SK-N-SH (cell line): Measurements from ENCODE around the gene LRFN3. TPM values are rescaled to one million over a fixed set of nuclear protein-coding genes. Genes with fewer than 3 reads are reported as not detected.
"Not testable (repeated sequence)": the region's sequence is repeated elsewhere in the genome, so short reads cannot be mapped to it uniquely, and the experiment has no call there.

Experiments
- CTCF ChIA-PET: fragments of 300-600, 350-600 bp; formaldehyde crosslinking; extraction: SDS; loops from one replicate; lab custom pipeline; 2021; lab: Yijun Ruan, JAX
- POLR2A ChIA-PET: fragments of 350-600 bp; sonication (Branson Sonifier 250); formaldehyde crosslinking; extraction: SDS; loops from one replicate; lab custom pipeline; 2020; ENCODE audit warnings: antibody characterized with exemption, inconsistent platforms; lab: Yijun Ruan, JAX
- DNase-seq: peaks from one replicate; pipeline ENCODE4 v3.0.0; 2012
- H2AFZ ChIP-seq: fragments of 200-600 bp; sonication (generic); 2 replicates; pipeline ENCODE4 v1.8.1; 2016; ENCODE audit warnings: antibody characterized with exemption, mild to moderate bottlenecking, low read depth
- H3F3A ChIP-seq: fragments of 200-600 bp; sonication (generic); replicated peaks from 2 replicates; pipeline ENCODE3; 2016; ENCODE audit warnings: antibody characterized with exemption, mild to moderate bottlenecking; ENCODE audit not compliant: insufficient read depth
- H3K27ac ChIP-seq, 2 experiments: fragments of 200-500 bp in 1 of 2; fragments of 200-600 bp in 1 of 2; sonication (Bioruptor generic) in 1 of 2; sonication (generic), shearing (Covaris generic) in 1 of 2; 2 replicates each; pipeline versions ENCODE4 v1.5.1 to v1.6.1; 2014 to 2016; ENCODE audit warnings: low read depth in 2 of 2, inconsistent platforms in 1 of 2, low read length in 1 of 2, mild to moderate bottlenecking in 1 of 2, mixed read lengths in 1 of 2
- H3K27me3 ChIP-seq: fragments of 200-600 bp; sonication (generic), shearing (Covaris generic); 2 replicates; pipeline ENCODE4 v1.6.1; 2016; ENCODE audit warnings: mixed run types; ENCODE audit not compliant: insufficient read depth
- H3K36me3 ChIP-seq, 2 experiments: fragments of 200-500 bp in 1 of 2; fragments of 200-600 bp in 1 of 2; sonication (Bioruptor generic) in 1 of 2; sonication (generic) in 1 of 2; replicated peaks in 1 of 2; 2 replicates each; pipeline versions ENCODE3 to v1.5.1; 2014 to 2016; ENCODE audit warnings: low read length in 1 of 2, mild to moderate bottlenecking in 1 of 2; ENCODE audit not compliant: insufficient read depth in 2 of 2, control insufficient read depth in 1 of 2
- H3K4me1 ChIP-seq, 2 experiments: fragments of 200-500 bp in 1 of 2; fragments of 200-600 bp in 1 of 2; sonication (Bioruptor generic) in 1 of 2; sonication (generic), shearing (Covaris generic) in 1 of 2; 2 replicates each; pipeline versions ENCODE4 v1.5.1 to v1.6.1; 2014 to 2016; ENCODE audit warnings: low read depth in 1 of 2, low read length in 1 of 2, mixed run types in 1 of 2; ENCODE audit not compliant: insufficient read depth in 2 of 2, control insufficient read depth in 1 of 2
- H3K4me2 ChIP-seq: fragments of 200-600 bp; sonication (generic), shearing (Covaris generic); 2 replicates; pipeline ENCODE4 v1.6.1; 2017; ENCODE audit warnings: mixed run types
- H3K4me3 ChIP-seq, 2 experiments: fragments of 200-500 bp in 1 of 2; fragments of 200-600 bp in 1 of 2; sonication (Bioruptor generic) in 1 of 2; sonication (generic), shearing (Covaris generic) in 1 of 2; 2 replicates each; pipeline versions ENCODE4 v1.5.1 to v1.8.1; 2014 to 2016; ENCODE audit warnings: low read depth in 2 of 2, inconsistent platforms in 1 of 2, low read length in 1 of 2, mild to moderate bottlenecking in 1 of 2, mixed read lengths in 1 of 2, moderate library complexity in 1 of 2
- H3K79me2 ChIP-seq: fragments of 200-600 bp; sonication (generic); 2 replicates; pipeline ENCODE4 v1.8.1; 2017; ENCODE audit warnings: mild to moderate bottlenecking; ENCODE audit not compliant: insufficient read depth
- H3K9ac ChIP-seq: fragments of 200-600 bp; sonication (generic); 2 replicates; pipeline ENCODE4 v1.6.1; 2017; ENCODE audit warnings: mixed run types
- H3K9me2 ChIP-seq: fragments of 200-600 bp; sonication (generic); 2 replicates; pipeline ENCODE4 v1.6.1; 2017; ENCODE audit warnings: mixed run types
- H3K9me3 ChIP-seq: fragments of 200-600 bp; sonication (generic); 2 replicates; pipeline ENCODE4 v1.6.1; 2017; ENCODE audit warnings: mixed run types, mild to moderate bottlenecking, moderate library complexity
- H4K20me1 ChIP-seq: fragments of 200-600 bp; sonication (generic); 2 replicates; pipeline ENCODE4 v1.6.1; 2017; ENCODE audit warnings: mild to moderate bottlenecking, mixed run types; ENCODE audit not compliant: insufficient read depth
- EZH2phosphoT487 ChIP-seq: fragments of 200-600 bp; sonication (generic); IDR thresholded peaks from 2 replicates; pipeline ENCODE4 v1.6.1; 2017; ENCODE audit warnings: low read depth, mixed run types, mild to moderate bottlenecking, antibody characterized with exemption, moderate library complexity, borderline replicate concordance
- MXI1 ChIP-seq: IDR thresholded peaks from 2 replicates; pipeline ENCODE4 v1.6.1; 2012; ENCODE audit warnings: mild to moderate bottlenecking, low read depth, low read length, improper control_type of control experiment
- NFIC ChIP-seq: IDR thresholded peaks from 2 replicates; pipeline ENCODE4 v1.4.0; 2012; ENCODE audit warnings: borderline replicate concordance
- NRF1 ChIP-seq: IDR thresholded peaks from 2 replicates; pipeline ENCODE4 v1.6.1; 2012; ENCODE audit warnings: low read depth, mild to moderate bottlenecking, low read length
- POLR2AphosphoS5 ChIP-seq: IDR thresholded peaks from 2 replicates; pipeline ENCODE4 v1.6.1; 2012; ENCODE audit warnings: low read depth, low read length
- RAD21 ChIP-seq: IDR thresholded peaks from 2 replicates; pipeline ENCODE4 v1.6.1; 2012; ENCODE audit warnings: mild to moderate bottlenecking, low read length
- RXRA ChIP-seq: IDR thresholded peaks from 2 replicates; pipeline ENCODE4 v1.4.0; 2012; ENCODE audit warnings: low read depth, mild to moderate bottlenecking, borderline replicate concordance
- SIN3A ChIP-seq: IDR thresholded peaks from 2 replicates; pipeline ENCODE4 v1.6.1; 2012; ENCODE audit warnings: low read depth, mild to moderate bottlenecking, low read length, moderate library complexity, borderline replicate concordance
- TAF1 ChIP-seq: IDR thresholded peaks from 2 replicates; pipeline ENCODE4 v1.6.1; 2012; ENCODE audit warnings: low read depth, mild to moderate bottlenecking, low read length, moderate library complexity, borderline replicate concordance
- TCF12 ChIP-seq: IDR thresholded peaks from 2 replicates; pipeline ENCODE4 v1.4.0; 2012
- YY1 ChIP-seq: IDR thresholded peaks from 2 replicates; pipeline ENCODE4 v1.4.0; 2012; ENCODE audit warnings: low read depth, mild to moderate bottlenecking
- WGBS: methylation state at CpG from one replicate; pipeline ENCODE4 v1.1.6; 2017; ENCODE audit warnings: low lambda C conversion rate; 5-methylcytosine and 5-hydroxymethylcytosine counted together
- polyA plus RNA-seq, 3 experiments: library from polyadenylated mRNA; depleted of rRNA; stranded (reverse); fragments of >200 nt; gene quantifications; 2 replicates each; pipeline ENCODE4 v1.2.3, GENCODE V29; 2012
- TF ChIP-seq, protein P1 (sequence below): fragments of 200-600 bp; sonication (generic); IDR thresholded peaks from 2 replicates; pipeline ENCODE4 v1.6.1; 2017; ENCODE audit warnings: antibody characterized with exemption, mild to moderate bottlenecking, moderate library complexity
- TF ChIP-seq, protein P2 (sequence below): fragments of 150-350 bp; IDR thresholded peaks from 2 replicates; pipeline ENCODE4 v1.6.1; 2017; ENCODE audit warnings: antibody characterized with exemption, low read length, low read depth, borderline replicate concordance
- TF ChIP-seq, protein P3 (sequence below): IDR thresholded peaks from 2 replicates; pipeline ENCODE4 v1.4.0; 2012; ENCODE audit warnings: low read depth, borderline replicate concordance

Gene LRFN3
- polyA plus RNA-seq, 1 of the 3 experiments (the other 2 are of a cell fraction): 5.4 TPM

DNA sequence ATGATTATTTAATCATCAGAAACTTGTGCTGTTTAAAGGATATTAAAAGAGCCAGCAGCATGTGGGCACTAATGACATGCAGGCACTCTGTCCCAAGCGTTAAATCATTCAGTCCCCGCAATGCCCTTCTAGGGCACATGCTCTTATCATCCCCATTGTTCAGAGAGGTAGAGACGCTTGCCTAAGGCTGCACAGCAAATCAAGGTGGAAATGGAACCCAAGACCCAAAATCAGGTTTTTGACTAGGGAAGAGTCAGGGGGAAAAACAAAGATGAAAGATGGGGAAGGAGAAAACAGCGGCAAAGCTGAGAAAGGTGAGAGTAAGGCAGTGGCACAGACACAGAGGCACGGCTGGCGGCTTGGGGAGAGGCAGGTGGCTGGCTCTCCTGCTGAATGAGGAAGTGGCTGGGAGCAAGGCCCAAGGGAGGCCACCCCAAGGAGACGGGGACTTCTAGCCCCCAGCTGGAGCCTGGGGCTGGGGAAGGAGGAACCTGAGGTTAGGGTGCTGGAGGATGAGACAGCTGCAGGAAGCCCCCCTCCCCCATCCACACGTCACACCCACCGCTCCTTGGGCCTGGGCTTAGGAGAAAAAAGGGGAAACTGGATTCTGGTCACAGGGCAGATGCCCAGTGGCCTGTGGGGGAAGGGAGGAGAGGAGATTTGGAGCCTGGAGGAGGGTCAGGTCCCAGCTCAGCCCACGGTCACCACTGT, 27.0 kb upstream of the LRFN3 start:
- no peak overlapping the region for H3K4me3 ChIP-seq
- no peaks in the 10 kb centered on the region for H3K9me3 ChIP-seq
- H3K79me2 ChIP-seq: no peaks in the 10 kb centered on the region
- ChIA-PET POLR2A (no interaction called here), CTCF (interaction anchor here (0.9 to 1.0 kb wide), 2 partner anchors 12 to 22 kb away, joined by 3 read pairs; no protein-coding TSS in a partner anchor)
- no peak for DNase-seq
- TF ChIP-seq MXI1 (no peak), EZH2phosphoT487 (no peak), TCF12 (no peak), YY1 (no peak), SIN3A (no peak), NRF1 (no peak), NFIC (no peak), RXRA (no peak), TAF1 (no peak), RAD21 (no peak)
- TF ChIP-seq, protein P1, sequence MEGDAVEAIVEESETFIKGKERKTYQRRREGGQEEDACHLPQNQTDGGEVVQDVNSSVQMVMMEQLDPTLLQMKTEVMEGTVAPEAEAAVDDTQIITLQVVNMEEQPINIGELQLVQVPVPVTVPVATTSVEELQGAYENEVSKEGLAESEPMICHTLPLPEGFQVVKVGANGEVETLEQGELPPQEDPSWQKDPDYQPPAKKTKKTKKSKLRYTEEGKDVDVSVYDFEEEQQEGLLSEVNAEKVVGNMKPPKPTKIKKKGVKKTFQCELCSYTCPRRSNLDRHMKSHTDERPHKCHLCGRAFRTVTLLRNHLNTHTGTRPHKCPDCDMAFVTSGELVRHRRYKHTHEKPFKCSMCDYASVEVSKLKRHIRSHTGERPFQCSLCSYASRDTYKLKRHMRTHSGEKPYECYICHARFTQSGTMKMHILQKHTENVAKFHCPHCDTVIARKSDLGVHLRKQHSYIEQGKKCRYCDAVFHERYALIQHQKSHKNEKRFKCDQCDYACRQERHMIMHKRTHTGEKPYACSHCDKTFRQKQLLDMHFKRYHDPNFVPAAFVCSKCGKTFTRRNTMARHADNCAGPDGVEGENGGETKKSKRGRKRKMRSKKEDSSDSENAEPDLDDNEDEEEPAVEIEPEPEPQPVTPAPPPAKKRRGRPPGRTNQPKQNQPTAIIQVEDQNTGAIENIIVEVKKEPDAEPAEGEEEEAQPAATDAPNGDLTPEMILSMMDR: no peak
- TF ChIP-seq, protein P2, sequence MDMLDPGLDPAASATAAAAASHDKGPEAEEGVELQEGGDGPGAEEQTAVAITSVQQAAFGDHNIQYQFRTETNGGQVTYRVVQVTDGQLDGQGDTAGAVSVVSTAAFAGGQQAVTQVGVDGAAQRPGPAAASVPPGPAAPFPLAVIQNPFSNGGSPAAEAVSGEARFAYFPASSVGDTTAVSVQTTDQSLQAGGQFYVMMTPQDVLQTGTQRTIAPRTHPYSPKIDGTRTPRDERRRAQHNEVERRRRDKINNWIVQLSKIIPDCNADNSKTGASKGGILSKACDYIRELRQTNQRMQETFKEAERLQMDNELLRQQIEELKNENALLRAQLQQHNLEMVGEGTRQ: no peak
- TF ChIP-seq, all 33 proteins: peak for 0
- Histone ChIP-seq H3K27ac (no peak overlapping the region), H3F3A (no peaks in the 10 kb centered on the region), H3K4me2 (no peak overlapping the region), H3K27me3 (no peaks in the 10 kb centered on the region), H3K9ac (no peak overlapping the region), H4K20me1 (no peaks in the 10 kb centered on the region), H3K4me1 (no peaks in the 10 kb centered on the region), H2AFZ (no peak overlapping the region), H3K36me3 (no peaks in the 10 kb centered on the region), H3K9me2 (no peaks in the 10 kb centered on the region)
- WGBS: 78% methylated on average over 9 of the region's 10 CpGs

DNA sequence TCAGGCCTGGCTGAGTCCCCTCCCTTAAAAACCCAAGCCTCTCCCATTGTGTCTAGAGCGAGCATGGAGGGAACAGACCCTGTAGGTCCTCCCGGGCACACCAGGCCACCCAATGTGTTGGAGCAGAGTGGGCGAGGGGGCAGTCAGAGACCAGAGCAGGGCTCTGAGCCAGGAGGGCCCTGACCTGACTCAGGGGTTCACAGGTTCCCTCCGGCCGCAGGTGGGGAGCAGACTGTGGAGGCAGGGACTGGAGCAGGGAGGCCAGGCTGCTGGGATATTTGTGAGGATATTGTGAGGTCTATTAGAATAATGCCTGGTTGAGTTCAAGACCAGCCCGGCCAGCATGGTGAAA, 26.5 kb upstream of the LRFN3 start:
- no peaks in the 10 kb centered on the region for H3K4me1 ChIP-seq
- TF ChIP-seq, protein P3, sequence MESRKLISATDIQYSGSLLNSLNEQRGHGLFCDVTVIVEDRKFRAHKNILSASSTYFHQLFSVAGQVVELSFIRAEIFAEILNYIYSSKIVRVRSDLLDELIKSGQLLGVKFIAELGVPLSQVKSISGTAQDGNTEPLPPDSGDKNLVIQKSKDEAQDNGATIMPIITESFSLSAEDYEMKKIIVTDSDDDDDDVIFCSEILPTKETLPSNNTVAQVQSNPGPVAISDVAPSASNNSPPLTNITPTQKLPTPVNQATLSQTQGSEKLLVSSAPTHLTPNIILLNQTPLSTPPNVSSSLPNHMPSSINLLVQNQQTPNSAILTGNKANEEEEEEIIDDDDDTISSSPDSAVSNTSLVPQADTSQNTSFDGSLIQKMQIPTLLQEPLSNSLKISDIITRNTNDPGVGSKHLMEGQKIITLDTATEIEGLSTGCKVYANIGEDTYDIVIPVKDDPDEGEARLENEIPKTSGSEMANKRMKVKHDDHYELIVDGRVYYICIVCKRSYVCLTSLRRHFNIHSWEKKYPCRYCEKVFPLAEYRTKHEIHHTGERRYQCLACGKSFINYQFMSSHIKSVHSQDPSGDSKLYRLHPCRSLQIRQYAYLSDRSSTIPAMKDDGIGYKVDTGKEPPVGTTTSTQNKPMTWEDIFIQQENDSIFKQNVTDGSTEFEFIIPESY: no peak
- no peak for TF ChIP-seq POLR2AphosphoS5
- TF ChIP-seq NRF1: no peak
- no peaks in the 10 kb centered on the region for H4K20me1 ChIP-seq
- H3K79me2 ChIP-seq: no peaks in the 10 kb centered on the region
- no peaks in the 10 kb centered on the region for H3K36me3 ChIP-seq
- no peak overlapping the region for H3K4me3 ChIP-seq
- CTCF ChIA-PET: interaction anchor here (1.0 kb wide), 1 partner anchor 12 kb away, joined by 3 read pairs; no protein-coding TSS in a partner anchor
- no peaks in the 10 kb centered on the region for H3F3A ChIP-seq
- WGBS: 68% methylated on average over 4 of the region's 6 CpGs
- POLR2A ChIA-PET: no interaction called here
- H2AFZ ChIP-seq: no peak overlapping the region
- no peak overlapping the region for H3K4me2 ChIP-seq
- no peaks in the 10 kb centered on the region for H3K27me3 ChIP-seq
- H3K9me2 ChIP-seq: no peaks in the 10 kb centered on the region
- no peak overlapping the region for H3K27ac ChIP-seq
- H3K9ac ChIP-seq: no peak overlapping the region
- DNase-seq: no peak
- H3K9me3 ChIP-seq: no peaks in the 10 kb centered on the region

DNA sequence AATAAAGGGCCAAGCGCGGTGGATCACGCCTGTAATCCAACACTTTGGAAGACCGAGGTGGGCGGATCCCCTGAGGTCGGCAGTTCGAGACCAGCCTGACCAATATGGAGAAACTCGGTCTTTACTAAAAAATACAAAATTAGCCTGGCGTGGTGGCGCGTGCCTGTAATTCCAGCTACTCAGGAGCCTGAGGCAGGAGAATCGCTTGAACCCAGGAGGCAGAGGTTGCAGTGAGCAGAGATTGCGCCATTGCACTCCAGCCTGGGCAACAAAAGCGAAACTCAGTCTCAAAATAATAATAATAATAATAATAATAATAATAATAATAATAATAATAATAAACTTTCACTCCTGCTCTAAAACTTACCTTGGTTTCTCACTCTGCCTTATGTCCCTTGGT, 25.8 kb upstream of the LRFN3 start:
- H4K20me1 ChIP-seq, H3K27me3 ChIP-seq, CTCF ChIA-PET, H2AFZ ChIP-seq, H3K27ac ChIP-seq, H3K4me3 ChIP-seq, H3K4me2 ChIP-seq, H3K9me3 ChIP-seq, H3F3A ChIP-seq, DNase-seq, H3K9me2 ChIP-seq, POLR2A ChIA-PET, H3K9ac ChIP-seq, H3K79me2 ChIP-seq, H3K4me1 ChIP-seq, H3K36me3 ChIP-seq: not testable (repeated sequence)
- 84% methylated on average over 14 of the region's 14 CpGs for WGBS
